Measurements from ENCODE around the gene TRA2B. TPM values are rescaled to one million over a fixed set of nuclear protein-coding genes. Genes with fewer than 3 reads are reported as not detected.

TRA2B gene
- total and polyA plus RNA-seq, 2 of the 8 experiments (the other 6 are each of a cell fraction or from before 2014, with no cell fraction given), result 206 to 274 TPM

DNA sequence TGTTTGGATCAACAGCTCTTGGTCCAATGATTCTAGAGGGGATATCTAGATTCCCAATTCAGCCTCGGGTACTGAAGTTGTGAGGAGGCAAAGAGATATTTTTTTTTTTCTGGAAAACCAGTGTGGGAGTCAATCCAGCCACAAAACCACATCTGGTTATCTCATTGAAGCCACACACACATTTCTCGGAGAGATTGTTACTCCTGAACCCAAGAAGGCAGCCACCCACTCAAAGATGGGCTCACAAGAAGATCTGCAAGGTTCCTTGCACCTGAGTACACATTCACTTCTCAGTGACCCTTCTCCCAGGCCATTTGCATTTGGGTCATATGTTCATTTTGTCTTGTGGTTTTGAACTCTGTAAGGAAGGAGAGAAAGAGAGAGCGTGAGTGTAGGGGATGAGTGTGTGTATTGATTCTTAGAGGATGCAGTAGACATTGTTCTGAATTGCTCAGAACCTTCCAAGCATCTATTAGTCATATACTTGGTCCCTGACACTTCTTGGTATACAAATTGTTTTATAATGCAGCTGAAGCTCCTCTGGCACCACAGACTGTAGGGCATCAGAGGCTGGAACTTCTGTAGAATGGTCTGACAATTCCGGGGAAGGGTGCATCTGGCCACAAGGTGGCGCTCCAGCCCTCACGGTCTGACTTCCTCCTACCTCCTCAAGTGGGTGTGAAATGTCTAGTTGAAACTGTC is 39.3 kb upstream of the TRA2B start:
- no peaks in the 10 kb centered on the region for H3K79me2 ChIP-seq (ENCODE audit: control insufficient read depth in 1 of 2, insufficient read depth in 2 of 2, low read length in 2 of 2)
- no peak overlapping the region for H3K4ac ChIP-seq (replicated peaks; ENCODE audit: insufficient read length, low read depth, low read length)
- no peaks in the 10 kb centered on the region for H3K9me3 ChIP-seq (ENCODE audit: insufficient read depth in 2 of 2, low read depth in 1 of 2, low read length in 1 of 2)
- no peak overlapping the region for H3K4me3 ChIP-seq (ENCODE audit: extremely low read depth in 1 of 4, insufficient read depth in 2 of 4, low read depth in 3 of 4, low read length in 4 of 4)
- no peak overlapping the region for H2BK12ac ChIP-seq (ENCODE audit: low read depth, low read length)
- no peak overlapping the region for H2AFZ ChIP-seq (ENCODE audit: low read length)
- no peak overlapping the region for H3K9ac ChIP-seq (replicated peaks in 1 of 4; ENCODE audit: extremely low read depth in 1 of 4, low read depth in 3 of 4, low read length in 3 of 4)
- no peak for TF ChIP-seq JUND (IDR thresholded peaks at IDR 0.05; ENCODE audit: low read length)
- TF ChIP-seq RAD21 (IDR thresholded peaks at IDR 0.05 in 1 of 2, conservative IDR thresholded peaks at IDR 0.05 in 1 of 2; ENCODE audit: low read depth in 2 of 2, low read length in 2 of 2), result peak; percentile 79 to 82
- TF ChIP-seq JUN (IDR thresholded peaks at IDR 0.05; ENCODE audit: low read depth, low read length), result no peak
- no peak for TF ChIP-seq SP1 (IDR thresholded peaks at IDR 0.05; ENCODE audit: low read depth, low read length)
- TF ChIP-seq, protein P1, sequence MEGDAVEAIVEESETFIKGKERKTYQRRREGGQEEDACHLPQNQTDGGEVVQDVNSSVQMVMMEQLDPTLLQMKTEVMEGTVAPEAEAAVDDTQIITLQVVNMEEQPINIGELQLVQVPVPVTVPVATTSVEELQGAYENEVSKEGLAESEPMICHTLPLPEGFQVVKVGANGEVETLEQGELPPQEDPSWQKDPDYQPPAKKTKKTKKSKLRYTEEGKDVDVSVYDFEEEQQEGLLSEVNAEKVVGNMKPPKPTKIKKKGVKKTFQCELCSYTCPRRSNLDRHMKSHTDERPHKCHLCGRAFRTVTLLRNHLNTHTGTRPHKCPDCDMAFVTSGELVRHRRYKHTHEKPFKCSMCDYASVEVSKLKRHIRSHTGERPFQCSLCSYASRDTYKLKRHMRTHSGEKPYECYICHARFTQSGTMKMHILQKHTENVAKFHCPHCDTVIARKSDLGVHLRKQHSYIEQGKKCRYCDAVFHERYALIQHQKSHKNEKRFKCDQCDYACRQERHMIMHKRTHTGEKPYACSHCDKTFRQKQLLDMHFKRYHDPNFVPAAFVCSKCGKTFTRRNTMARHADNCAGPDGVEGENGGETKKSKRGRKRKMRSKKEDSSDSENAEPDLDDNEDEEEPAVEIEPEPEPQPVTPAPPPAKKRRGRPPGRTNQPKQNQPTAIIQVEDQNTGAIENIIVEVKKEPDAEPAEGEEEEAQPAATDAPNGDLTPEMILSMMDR (IDR thresholded peaks at IDR 0.05; ENCODE audit: control extremely low read depth in 1 of 3, insufficient read depth in 1 of 3, low read depth in 1 of 3, low read length in 3 of 3), result peak; percentile 90 to 99 (median 97)
- no peak for TF ChIP-seq RXRA (IDR thresholded peaks at IDR 0.05; ENCODE audit: insufficient read depth, low read depth, low read length)
- H3K4me1 ChIP-seq (replicated peaks in 1 of 4; ENCODE audit: control insufficient read depth in 3 of 4, insufficient read depth in 4 of 4, low read length in 3 of 4), result no peaks in the 10 kb centered on the region
- no peaks in the 10 kb centered on the region for H3K79me1 ChIP-seq (ENCODE audit: low read depth, low read length)
- POLR2A ChIA-PET (ENCODE audit: partially characterized antibody), result interaction anchor here (0.6 to 1.0 kb wide), 2 partner anchors 41 to 122 kb away, joined by 3 read pairs; no protein-coding TSS in a partner anchor
- H3K56ac ChIP-seq (replicated peaks; ENCODE audit: insufficient read length, low read depth, low read length), result no peak overlapping the region
- peak; percentile 41 to 93 for DNase-seq (ENCODE audit: low read depth in 1 of 2, low spot score in 2 of 2)
- H3K18ac ChIP-seq (ENCODE audit: extremely low read depth, low read length), result no peak overlapping the region
- H3K4me2 ChIP-seq (ENCODE audit: insufficient read depth in 1 of 2, low read depth in 2 of 2, low read length in 2 of 2), result no peak overlapping the region
- H4K8ac ChIP-seq (ENCODE audit: extremely low read depth, insufficient read depth, low read length), result no peak overlapping the region
- WGBS, 2 experiments (ENCODE audit: extremely low coverage in 1 of 2, insufficient coverage in 1 of 2, insufficient read length in 1 of 2, insufficient replicate concordance in 2 of 2, low coverage in 1 of 2, low lambda C conversion rate in 2 of 2, missing lambda C conversion rate in 1 of 2), result 46 to 100% methylated on average over 1 to 6 of the region's 6 CpGs
- H2BK120ac ChIP-seq (replicated peaks; ENCODE audit: low read depth, low read length), result no peak overlapping the region
- no peak overlapping the region for H4K5ac ChIP-seq (ENCODE audit: insufficient read length, low read depth, low read length)
- H4K91ac ChIP-seq (replicated peaks; ENCODE audit: insufficient read length, low read length), result no peak overlapping the region
- no peak overlapping the region for H2BK15ac ChIP-seq (ENCODE audit: low read length)
- CTCF ChIA-PET (ENCODE audit: partially characterized antibody), result interaction anchor here (0.6 to 4.2 kb wide), 34 partner anchors 9 to 563 kb away, joined by 3 to 37 read pairs (median 4); no protein-coding TSS in a partner anchor
- FAIRE-seq, result peak; percentile 78
- no peak overlapping the region for H3K14ac ChIP-seq (ENCODE audit: insufficient read length)
- H3K23me2 ChIP-seq (ENCODE audit: low read depth, low read length), result no peaks in the 10 kb centered on the region
- H2AK5ac ChIP-seq (ENCODE audit: low read depth, low read length), result no peak overlapping the region
- no peak overlapping the region for H3K23ac ChIP-seq (ENCODE audit: insufficient read length)
- H4K20me1 ChIP-seq (replicated peaks in 1 of 2; ENCODE audit: control insufficient read depth in 1 of 2, insufficient read depth in 2 of 2, low read length in 2 of 2), result no peaks in the 10 kb centered on the region
- H3K36me3 ChIP-seq (ENCODE audit: control insufficient read depth in 2 of 4, insufficient read depth in 4 of 4, low read length in 3 of 4), result no peaks in the 10 kb centered on the region
- no peak overlapping the region for H2BK5ac ChIP-seq (ENCODE audit: low read depth, low read length)
- H3K27ac ChIP-seq (ENCODE audit: low read depth, low read length), result no peak overlapping the region
- H3K27me3 ChIP-seq (replicated peaks in 1 of 4; ENCODE audit: control insufficient read depth in 3 of 4, extremely low read depth in 1 of 4, insufficient read depth in 3 of 4, low read length in 3 of 4), result no peaks in the 10 kb centered on the region
- H2BK20ac ChIP-seq (ENCODE audit: low read length), result no peak overlapping the region

Measured in H1 (cell line).